Esophagus muscularis mucosa (tissue), 4 donors: ENCODE data around the gene CREBZF. TPM values are rescaled to one million over a fixed set of nuclear protein-coding genes. Genes with fewer than 3 reads are reported as not detected.

Experiments used
- DNase-seq: peaks from one replicate; pipeline ENCODE4 v3.0.0-alpha.2; 2017; ENCODE audit errors: extremely low spot score
- H3K27ac ChIP-seq, 4 donors: fragments of 200-600 bp; sonication (generic); replicated peaks in 1 of 4; 1 replicate in 3 of 4; 2 replicates in 1 of 4; pipeline ENCODE4 v1.5.1; 2016 to 2019; ENCODE audit warnings: mild to moderate bottlenecking in 1 of 4
- H3K27me3 ChIP-seq, 4 donors: fragments of 200-600 bp; sonication (generic); one replicate each; pipeline versions ENCODE4 v1.5.1 to v1.6.0; 2016 to 2019
- H3K36me3 ChIP-seq, 4 donors: fragments of 200-600 bp; sonication (generic); one replicate each; pipeline ENCODE4 v1.5.1; 2016 to 2019
- H3K4me1 ChIP-seq, 4 donors: fragments of 200-600 bp; sonication (generic); one replicate each; pipeline ENCODE4 v1.5.1; 2016 to 2019
- H3K4me3 ChIP-seq, 4 donors: fragments of 200-600 bp; sonication (generic); 1 replicate in 2 of 4; 2 replicates in 2 of 4; pipeline ENCODE4 v1.5.1; 2016 to 2019; ENCODE audit warnings: mild to moderate bottlenecking in 4 of 4, moderate library complexity in 1 of 4
- H3K9me3 ChIP-seq, 4 donors: fragments of 200-600 bp; sonication (generic); 1 replicate in 3 of 4; 2 replicates in 1 of 4; pipeline ENCODE4 v1.5.1; 2016 to 2019
- CTCF ChIP-seq, 3 experiments: fragments of 200-600 bp in 2 of 3; fragments of 450-650 bp in 1 of 3; sonication (generic) in 2 of 3; IDR thresholded peaks; one replicate each; pipeline ENCODE4 v1.5.1; 2017 to 2019; ENCODE audit warnings: antibody characterized with exemption in 3 of 3, mild to moderate bottlenecking in 2 of 3, moderate library complexity in 1 of 3
- EP300 ChIP-seq: sonication (generic); formaldehyde crosslinking; IDR thresholded peaks from one replicate; pipeline ENCODE4 v1.6.1; 2017; ENCODE audit warnings: antibody characterized with exemption
- POLR2A ChIP-seq: fragments of 450-650 bp; IDR thresholded peaks from one replicate; pipeline ENCODE4 v1.6.1; 2017; ENCODE audit warnings: antibody characterized with exemption, moderate library complexity, mild to moderate bottlenecking, low read depth
- POLR2AphosphoS5 ChIP-seq, 2 donors: sonication (generic); formaldehyde crosslinking; IDR thresholded peaks; one replicate each; pipeline ENCODE4 v1.6.1; 2017; ENCODE audit warnings: antibody characterized with exemption in 2 of 2
- WGBS: methylation state at CpG from one replicate; pipeline ENCODE4 v1.1.5; 2018; 5-methylcytosine and 5-hydroxymethylcytosine counted together
- intact Hi-C: fragments of 100-400 bp; cut with DNase I; formaldehyde crosslinking; loops from one replicate; pipeline ENCODE4 v1.15.1; 2023
- total RNA-seq, 4 donors: library from RNA; depleted of rRNA; stranded (reverse); fragments of >200 nt; gene quantifications; one replicate each; pipeline versions ENCODE4 v1.1.0 to v1.2.1, GENCODE V29; 2016

The CREBZF gene
- total RNA-seq, 4 donors from 2014 or later, result 34.8 to 60.6 (median 37.0) TPM

- no peaks in the 10 kb centered on the region for H3K9me3 ChIP-seq
- H3K27ac ChIP-seq, result no peak overlapping the region
- peaks cover 1 to 5% (median 3%) of the 10 kb centered on the region in 4 donors for H3K4me1 ChIP-seq
- intact Hi-C loops, result no loop called here
- no peak overlapping the region for H3K4me3 ChIP-seq
- WGBS, result 95% methylated on average over 1 of the region's 1 CpG
- no peaks in the 10 kb centered on the region for H3K27me3 ChIP-seq
- TF ChIP-seq POLR2AphosphoS5 (IDR thresholded peaks at IDR 0.05), result no peak
- TF ChIP-seq EP300, result no peak
- TF ChIP-seq CTCF (IDR thresholded peaks at IDR 0.05), result no peak
- no peak for TF ChIP-seq POLR2A
- no peaks in the 10 kb centered on the region for H3K36me3 ChIP-seq
- DNase-seq, result no peak
Measured at GRCh38 chr11:85668157-85668556, 3.2 kb upstream of the CREBZF start.

GRCh38 chr11:85666687-85667086 is 1.8 kb upstream of the CREBZF start:
- Histone ChIP-seq H3K27ac (no peak overlapping the region), H3K4me1 (peaks cover 16 to 19% (median 17%) of the 10 kb centered on the region in 4 donors), H3K9me3 (no peaks in the 10 kb centered on the region), H3K36me3 (peaks cover 0 to 4% (median 0%) of the 10 kb centered on the region in 4 donors), H3K27me3 (no peaks in the 10 kb centered on the region), H3K4me3 (no peak overlapping the region)
- TF ChIP-seq POLR2A (no peak), EP300 (no peak), CTCF (IDR thresholded peaks at IDR 0.05) (no peak), POLR2AphosphoS5 (IDR thresholded peaks at IDR 0.05) (no peak)
- no peak for DNase-seq
- intact Hi-C loops, result no loop called here
- 79% methylated on average over 3 of the region's 3 CpGs for WGBS

GRCh38 chr11:85665733-85666132 is 804 bp upstream of the CREBZF start:
- WGBS, result 85% methylated on average over 5 of the region's 5 CpGs
- Histone ChIP-seq H3K4me1 (peaks cover 25 to 28% (median 26%) of the 10 kb centered on the region in 4 donors), H3K27ac (peak overlapping the region; percentile 94 to 99 (median 96)), H3K36me3 (peaks cover 0 to 4% (median 0%) of the 10 kb centered on the region in 4 donors), H3K4me3 (peak overlapping the region in 1 of 4 donors; percentile 90), H3K9me3 (no peaks in the 10 kb centered on the region), H3K27me3 (no peaks in the 10 kb centered on the region)
- intact Hi-C loops, result loop anchor here (2.0 kb wide), 1 partner anchor 37 kb away; the partner anchor contains the start of gene TMEM126B
- TF ChIP-seq EP300 (no peak), POLR2AphosphoS5 (IDR thresholded peaks at IDR 0.05) (no peak), POLR2A (no peak), CTCF (IDR thresholded peaks at IDR 0.05) (no peak)
- no peak for DNase-seq

GRCh38 chr11:85663753-85664614 is 945 bp downstream of the CREBZF start:
- no peaks in the 10 kb centered on the region for H3K27me3 ChIP-seq
- peak overlapping the region; percentile 82 to 90 (median 86) for H3K4me3 ChIP-seq
- H3K4me1 ChIP-seq, result peaks cover 43 to 45% (median 43%) of the 10 kb centered on the region in 4 donors
- peaks cover 0 to 20% (median 8%) of the 10 kb centered on the region in 4 donors for H3K36me3 ChIP-seq
- H3K9me3 ChIP-seq, result no peaks in the 10 kb centered on the region
- intact Hi-C loops, result loop anchor here (2.0 to 5.0 kb wide), 2 partner anchors 35 to 67 kb away; partner anchors contain the start of gene TMEM126B
- peak overlapping the region; percentile 94 to 99 (median 96) for H3K27ac ChIP-seq
- TF ChIP-seq POLR2AphosphoS5 (IDR thresholded peaks at IDR 0.05), result peak in 1 of 2 donors; percentile 50
- TF ChIP-seq EP300, result no peak
- peak; percentile 46 to 63 (median 62) for TF ChIP-seq CTCF (IDR thresholded peaks at IDR 0.05)
- no peak for TF ChIP-seq POLR2A
- peak; percentile 96 for DNase-seq
- under 1% methylated on average over 41 of the region's 73 CpGs for WGBS
